Right lobe of liver (tissue), 4 donors: Measurements from ENCODE around the gene NUDT6.

Source experiments
- POLR2A ChIP-seq: fragments of 450-650 bp; IDR thresholded peaks from one replicate; pipeline ENCODE4 v1.6.1; 2017; ENCODE audit warnings: antibody characterized with exemption, mild to moderate bottlenecking
- TF ChIP-seq, protein P1 (sequence below), 4 donors: fragments of 200-600 bp in 3 of 4; fragments of 450-650 bp in 1 of 4; IDR thresholded peaks; one replicate each; pipeline versions ENCODE4 v1.5.1 to v1.8.0; 2016 to 2022; ENCODE audit warnings: antibody characterized with exemption in 4 of 4, mild to moderate bottlenecking in 2 of 4
- donor health status: DM: no; HTN: no; CAD: no.
- donor health status: DM: no; HTN: no; CAD: no.
- donor health status: DM: no; HTN: yes; CAD: no.

DNA sequence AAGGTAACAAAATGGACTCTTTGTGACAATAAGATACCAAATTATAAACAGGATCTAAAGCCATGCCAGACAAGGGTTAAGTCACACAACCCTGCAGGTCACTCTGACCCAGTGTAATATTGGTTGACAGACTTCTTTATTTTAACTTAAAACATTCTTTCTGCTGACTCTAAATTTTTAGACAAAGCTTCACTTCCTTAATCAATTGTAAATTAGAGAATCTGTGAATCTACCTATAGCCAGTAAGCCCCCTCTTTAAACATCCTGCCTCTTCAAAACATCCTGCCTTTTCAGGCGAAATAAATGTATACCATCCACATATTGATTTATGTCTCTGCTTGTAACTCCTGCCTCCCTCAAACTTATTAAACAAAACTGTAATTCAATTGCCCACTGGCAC, 14.2 kb downstream of the NUDT6 start:
- TF ChIP-seq, protein P1, sequence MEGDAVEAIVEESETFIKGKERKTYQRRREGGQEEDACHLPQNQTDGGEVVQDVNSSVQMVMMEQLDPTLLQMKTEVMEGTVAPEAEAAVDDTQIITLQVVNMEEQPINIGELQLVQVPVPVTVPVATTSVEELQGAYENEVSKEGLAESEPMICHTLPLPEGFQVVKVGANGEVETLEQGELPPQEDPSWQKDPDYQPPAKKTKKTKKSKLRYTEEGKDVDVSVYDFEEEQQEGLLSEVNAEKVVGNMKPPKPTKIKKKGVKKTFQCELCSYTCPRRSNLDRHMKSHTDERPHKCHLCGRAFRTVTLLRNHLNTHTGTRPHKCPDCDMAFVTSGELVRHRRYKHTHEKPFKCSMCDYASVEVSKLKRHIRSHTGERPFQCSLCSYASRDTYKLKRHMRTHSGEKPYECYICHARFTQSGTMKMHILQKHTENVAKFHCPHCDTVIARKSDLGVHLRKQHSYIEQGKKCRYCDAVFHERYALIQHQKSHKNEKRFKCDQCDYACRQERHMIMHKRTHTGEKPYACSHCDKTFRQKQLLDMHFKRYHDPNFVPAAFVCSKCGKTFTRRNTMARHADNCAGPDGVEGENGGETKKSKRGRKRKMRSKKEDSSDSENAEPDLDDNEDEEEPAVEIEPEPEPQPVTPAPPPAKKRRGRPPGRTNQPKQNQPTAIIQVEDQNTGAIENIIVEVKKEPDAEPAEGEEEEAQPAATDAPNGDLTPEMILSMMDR (IDR thresholded peaks at IDR 0.05): no peak
- TF ChIP-seq POLR2A: no peak
